ENCODE data around the gene TSPOAP1. TPM values are rescaled to one million over a fixed set of nuclear protein-coding genes. Genes with fewer than 3 reads are reported as not detected.

TSPOAP1 gene
- total RNA-seq, 4 donors from 2014 or later, result 19.5 to 35.4 (median 22.1) TPM

DNA sequence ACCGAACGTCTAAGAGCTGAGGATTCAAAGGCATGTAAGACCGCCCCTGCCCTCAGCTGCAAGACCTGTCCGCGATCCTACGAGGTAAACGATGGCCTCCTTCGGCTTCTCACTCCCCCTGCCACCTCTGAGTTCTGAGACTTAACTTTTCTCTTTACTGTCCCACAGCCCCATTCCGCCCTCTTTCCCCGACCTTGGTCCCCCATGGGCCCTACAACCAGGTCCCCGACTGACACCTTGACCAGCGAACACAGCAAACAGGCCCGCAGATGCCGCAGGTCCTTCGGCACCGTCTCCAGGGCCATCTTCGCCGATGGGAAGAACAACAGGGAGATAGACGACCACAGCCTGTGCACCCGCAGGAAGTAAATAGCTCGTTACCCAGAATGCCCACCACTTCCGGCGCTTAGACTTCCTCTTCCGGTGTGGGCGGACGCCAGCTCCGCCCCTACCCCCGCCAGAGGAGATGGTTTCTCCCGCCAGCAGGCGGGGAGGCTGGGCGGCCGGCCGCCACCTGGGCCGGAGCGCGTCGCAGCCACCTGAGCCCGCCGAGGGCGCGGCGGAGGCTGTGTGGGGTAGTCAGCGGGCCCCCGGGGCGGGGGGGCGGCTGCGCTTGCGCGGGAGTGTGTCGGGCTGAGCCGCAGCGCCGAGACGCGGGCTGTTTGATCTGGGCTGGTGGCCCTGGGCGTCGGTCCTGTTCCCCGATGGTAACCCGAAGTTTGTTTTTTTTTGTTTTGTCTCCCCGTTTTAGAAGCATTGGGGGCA lies 23.4 kb upstream of the TSPOAP1 start, which contains the start of gene SUPT4H1:
TSS of gene SUPT4H1 (minus strand) at position 371 of the 765 bp plus-strand sequence. CDS start at position 305, 66 bp downstream.
- Histone ChIP-seq H3K9me3 (no peaks in the 10 kb centered on the region), H3K4me3 (replicated peaks in 1 of 3) (peak within 1 kb of the TSS; percentile 19 to 98 (median 84)), H3K27ac (peak within 1 kb of the TSS; percentile 51 to 87 (median 78)), H3K36me3 (peaks cover 33 to 35% of the 10 kb centered on the region in 2 donors), H3K27me3 (no peaks in the 10 kb centered on the region), H3K4me1 (peaks cover 11 to 14% of the 10 kb centered on the region in 2 donors)
- WGBS, 2 donors, result 0% methylated on average over 28 to 45 of the region's 60 CpGs
- TF ChIP-seq, protein P1, sequence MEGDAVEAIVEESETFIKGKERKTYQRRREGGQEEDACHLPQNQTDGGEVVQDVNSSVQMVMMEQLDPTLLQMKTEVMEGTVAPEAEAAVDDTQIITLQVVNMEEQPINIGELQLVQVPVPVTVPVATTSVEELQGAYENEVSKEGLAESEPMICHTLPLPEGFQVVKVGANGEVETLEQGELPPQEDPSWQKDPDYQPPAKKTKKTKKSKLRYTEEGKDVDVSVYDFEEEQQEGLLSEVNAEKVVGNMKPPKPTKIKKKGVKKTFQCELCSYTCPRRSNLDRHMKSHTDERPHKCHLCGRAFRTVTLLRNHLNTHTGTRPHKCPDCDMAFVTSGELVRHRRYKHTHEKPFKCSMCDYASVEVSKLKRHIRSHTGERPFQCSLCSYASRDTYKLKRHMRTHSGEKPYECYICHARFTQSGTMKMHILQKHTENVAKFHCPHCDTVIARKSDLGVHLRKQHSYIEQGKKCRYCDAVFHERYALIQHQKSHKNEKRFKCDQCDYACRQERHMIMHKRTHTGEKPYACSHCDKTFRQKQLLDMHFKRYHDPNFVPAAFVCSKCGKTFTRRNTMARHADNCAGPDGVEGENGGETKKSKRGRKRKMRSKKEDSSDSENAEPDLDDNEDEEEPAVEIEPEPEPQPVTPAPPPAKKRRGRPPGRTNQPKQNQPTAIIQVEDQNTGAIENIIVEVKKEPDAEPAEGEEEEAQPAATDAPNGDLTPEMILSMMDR (IDR thresholded peaks at IDR 0.05), result peak in 1 of 6 experiments; percentile 26
- peak; percentile 51 to 85 for TF ChIP-seq POLR2A (IDR thresholded peaks at IDR 0.05)
- intact Hi-C loops (cut with DNase I), result loop anchor here (10.0 kb wide), 1 partner anchor 63 kb away; the partner anchor contains the start of gene RNF43
- DNase-seq, result peak; percentile 91 to 92

DNA sequence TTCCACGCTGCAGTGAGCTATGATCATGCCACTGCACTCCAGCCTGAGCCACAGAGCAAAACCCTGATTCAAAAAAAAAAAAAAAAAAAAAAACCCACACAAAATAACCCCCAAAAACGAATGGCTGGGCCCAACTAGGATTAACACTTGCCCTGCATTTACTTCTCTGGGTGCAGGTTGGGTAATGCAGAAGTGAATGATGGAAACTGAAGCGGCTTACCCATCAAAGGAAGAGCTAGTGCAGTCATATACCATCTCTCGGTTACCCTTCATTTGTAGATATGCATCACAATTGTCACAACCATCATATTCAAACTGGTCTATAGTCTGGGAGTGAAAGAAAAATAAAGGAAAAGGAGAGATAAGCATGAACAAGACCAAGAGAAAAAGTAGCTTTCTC lies 22.6 kb upstream of the TSPOAP1 start:
- intact Hi-C loops (cut with DNase I), result loop anchor here (10.0 kb wide), 1 partner anchor 64 kb away; the partner anchor contains the start of gene RNF43
- WGBS, 2 donors, result 59 to 71% methylated on average over 4 of the region's 4 CpGs

DNA sequence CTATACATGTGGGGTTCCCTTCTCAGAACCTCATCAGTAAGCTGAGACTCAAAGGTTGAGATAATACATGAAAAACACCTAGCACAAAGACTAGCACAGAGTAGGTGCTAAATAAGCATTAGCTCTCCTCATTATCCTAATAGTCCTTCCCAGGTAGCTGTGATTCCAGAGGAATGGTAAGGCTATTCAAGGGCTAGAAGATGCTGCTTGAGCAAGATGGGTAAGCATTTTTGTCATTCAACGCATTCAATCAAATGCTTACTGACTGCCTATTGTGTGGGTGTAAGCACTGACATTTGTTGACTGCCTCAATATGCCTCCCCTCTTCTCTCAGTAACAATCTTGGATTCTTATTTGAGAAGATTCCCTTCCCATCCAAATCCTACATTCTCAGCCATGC lies 19.4 kb upstream of the TSPOAP1 start:
- H3K4me1 ChIP-seq, result peaks cover 8 to 19% of the 10 kb centered on the region in 2 donors
- no peak overlapping the region for H3K27ac ChIP-seq
- 100% methylated on average over 1 of the region's 1 CpG for WGBS, 2 donors
- H3K9me3 ChIP-seq, result no peaks in the 10 kb centered on the region
- intact Hi-C loops (cut with DNase I), result no loop called here
- H3K36me3 ChIP-seq, result peaks cover 60% of the 10 kb centered on the region in 2 donors
- DNase-seq, result no peak
- TF ChIP-seq, protein P1 (IDR thresholded peaks at IDR 0.05), result no peak
- TF ChIP-seq POLR2A (IDR thresholded peaks at IDR 0.05), result no peak
- no peaks in the 10 kb centered on the region for H3K27me3 ChIP-seq
- no peak overlapping the region for H3K4me3 ChIP-seq (replicated peaks in 1 of 3)

More for the DNA sequence above, 22.6 kb upstream of the TSPOAP1 start:
- Histone ChIP-seq H3K36me3 (peaks cover 41 to 44% of the 10 kb centered on the region in 2 donors), H3K27ac (no peak overlapping the region), H3K4me1 (peaks cover 11 to 14% of the 10 kb centered on the region in 2 donors), H3K9me3 (no peaks in the 10 kb centered on the region), H3K4me3 (replicated peaks in 1 of 3) (peak overlapping the region; percentile 19 to 98 (median 84)), H3K27me3 (no peaks in the 10 kb centered on the region)
- TF ChIP-seq, protein P1 (IDR thresholded peaks at IDR 0.05), result no peak
- no peak for TF ChIP-seq POLR2A (IDR thresholded peaks at IDR 0.05)
- no peak for DNase-seq

DNA sequence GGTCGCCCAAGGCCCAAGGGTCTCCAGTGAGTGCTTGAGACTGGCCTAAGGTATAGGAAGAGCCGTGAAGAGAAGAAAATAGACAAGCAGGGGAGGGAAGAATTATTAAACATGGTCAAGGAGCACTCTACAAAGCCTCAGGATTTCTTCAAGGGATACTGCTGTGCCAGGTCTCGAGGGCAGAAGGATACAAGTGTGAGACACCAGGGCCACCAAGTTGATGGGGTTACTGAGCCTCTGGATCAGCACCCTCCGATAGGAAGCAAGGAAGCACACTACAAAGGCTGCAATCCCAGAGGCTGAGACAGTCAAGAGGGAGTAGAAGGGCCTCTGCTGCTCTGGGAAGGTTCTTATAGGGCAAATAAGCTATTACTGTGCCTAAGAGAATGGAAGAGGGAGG lies 16.9 kb upstream of the TSPOAP1 start:
- no peak for DNase-seq
- no peaks in the 10 kb centered on the region for H3K27me3 ChIP-seq
- intact Hi-C loops (cut with DNase I), result no loop called here
- no peaks in the 10 kb centered on the region for H3K9me3 ChIP-seq
- TF ChIP-seq POLR2A (IDR thresholded peaks at IDR 0.05), result no peak
- TF ChIP-seq, protein P1 (IDR thresholded peaks at IDR 0.05), result no peak
- peaks cover 0 to 7% of the 10 kb centered on the region in 2 donors for H3K4me1 ChIP-seq
- H3K27ac ChIP-seq, result no peak overlapping the region
- peaks cover 58 to 60% of the 10 kb centered on the region in 2 donors for H3K36me3 ChIP-seq
- H3K4me3 ChIP-seq (replicated peaks in 1 of 3), result no peak overlapping the region
- 75 to 82% methylated on average over 4 of the region's 4 CpGs for WGBS, 2 donors

DNA sequence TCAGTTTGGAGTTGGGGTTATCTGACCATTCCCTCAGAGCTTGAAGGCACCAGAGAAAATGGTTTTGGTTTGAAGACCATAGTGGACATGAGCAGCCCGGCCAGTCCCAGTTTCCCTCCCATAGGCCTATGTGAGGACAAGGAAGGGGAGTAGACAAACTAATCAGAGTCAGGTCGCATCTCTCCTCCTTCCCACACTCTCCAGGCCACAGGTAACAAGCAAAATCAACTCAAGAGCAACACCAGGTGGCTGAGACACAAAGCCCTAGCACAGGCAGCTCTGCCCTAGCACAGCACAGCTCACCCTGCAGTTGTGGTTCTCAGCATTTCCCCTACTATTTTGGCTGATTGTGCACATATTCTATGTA lies 16.2 kb upstream of the TSPOAP1 start:
- WGBS, 2 donors, result 55 to 64% methylated on average over 2 of the region's 2 CpGs
- no peak for DNase-seq

More for the DNA sequence above, 16.2 kb upstream of the TSPOAP1 start:
- no peak overlapping the region for H3K27ac ChIP-seq
- intact Hi-C loops (cut with DNase I), result no loop called here
- peaks cover 50 to 53% of the 10 kb centered on the region in 2 donors for H3K36me3 ChIP-seq
- no peaks in the 10 kb centered on the region for H3K27me3 ChIP-seq
- H3K4me1 ChIP-seq, result peaks cover 0 to 7% of the 10 kb centered on the region in 2 donors
- H3K4me3 ChIP-seq (replicated peaks in 1 of 3), result no peak overlapping the region
- TF ChIP-seq, protein P1 (IDR thresholded peaks at IDR 0.05), result no peak
- no peak for TF ChIP-seq POLR2A (IDR thresholded peaks at IDR 0.05)
- no peaks in the 10 kb centered on the region for H3K9me3 ChIP-seq
